Stimulated activated CD4-positive, alpha-beta T cell treated with anti-CD3 and anti-CD28 coated beads, Interleukin-15, amount 100 ng/mL, for 24 hours (primary cell): ENCODE measurements around the gene TMEM271.
A peak's percentile ranks its signal among the peaks of the same experiment; 100 is the strongest.
"Not testable (repeated sequence)": the region's sequence is repeated elsewhere in the genome, so short reads cannot be mapped to it uniquely, and the experiment has no call there.

ENCODE experiments used
- DNase-seq: peaks from one replicate; pipeline ENCODE4 v3.0.0-alpha.2; 2020

The TMEM271 gene

DNA sequence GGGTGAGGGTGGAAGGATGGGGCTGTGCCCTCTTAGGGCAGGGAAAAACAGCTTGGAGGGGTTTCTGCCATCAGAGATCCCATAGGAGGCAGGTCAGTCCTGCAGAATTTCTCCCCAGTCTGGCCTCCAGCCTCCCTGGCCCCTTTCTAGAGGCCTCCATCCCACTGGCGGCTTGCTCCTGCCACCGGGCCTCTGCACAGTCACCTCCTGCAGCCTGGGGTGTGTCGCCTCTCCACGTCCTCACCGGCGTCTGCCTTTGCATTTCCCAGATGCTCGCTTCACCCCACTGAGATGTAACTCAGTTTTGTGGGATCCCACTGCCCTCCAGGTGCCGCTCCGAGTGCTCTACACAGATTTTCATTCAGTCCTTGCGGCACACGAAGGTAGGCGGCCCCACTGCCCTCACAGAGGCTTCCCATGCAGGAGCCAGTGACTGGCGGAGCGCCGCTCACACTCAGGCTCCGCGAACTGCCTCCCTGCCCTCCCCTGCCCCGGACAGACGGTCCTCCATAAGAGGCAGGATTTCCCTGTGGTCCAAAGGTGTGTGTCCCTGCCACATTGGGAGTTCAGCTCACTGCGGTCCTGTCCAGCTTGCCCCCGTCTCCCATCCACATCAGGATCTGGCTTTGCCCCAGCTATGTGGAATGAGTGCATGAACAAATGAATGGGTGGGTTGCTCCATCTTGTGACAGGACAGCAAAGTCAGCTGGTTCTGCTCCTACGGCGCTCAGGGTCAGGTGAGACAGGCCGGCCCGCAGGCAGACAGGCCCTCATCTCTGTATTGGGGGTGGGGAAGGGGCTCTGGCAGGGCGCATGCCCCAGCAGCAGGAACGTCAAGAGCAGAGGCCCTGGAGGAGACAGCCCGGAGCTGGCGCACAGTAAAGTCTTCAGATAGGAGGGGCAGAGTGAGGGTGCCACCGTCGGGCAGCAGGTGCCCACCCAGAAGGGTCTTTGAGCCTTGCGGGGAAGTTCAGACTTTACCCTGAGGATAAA is 2.7 kb upstream of the TMEM271 start:
- no peak for DNase-seq

DNA sequence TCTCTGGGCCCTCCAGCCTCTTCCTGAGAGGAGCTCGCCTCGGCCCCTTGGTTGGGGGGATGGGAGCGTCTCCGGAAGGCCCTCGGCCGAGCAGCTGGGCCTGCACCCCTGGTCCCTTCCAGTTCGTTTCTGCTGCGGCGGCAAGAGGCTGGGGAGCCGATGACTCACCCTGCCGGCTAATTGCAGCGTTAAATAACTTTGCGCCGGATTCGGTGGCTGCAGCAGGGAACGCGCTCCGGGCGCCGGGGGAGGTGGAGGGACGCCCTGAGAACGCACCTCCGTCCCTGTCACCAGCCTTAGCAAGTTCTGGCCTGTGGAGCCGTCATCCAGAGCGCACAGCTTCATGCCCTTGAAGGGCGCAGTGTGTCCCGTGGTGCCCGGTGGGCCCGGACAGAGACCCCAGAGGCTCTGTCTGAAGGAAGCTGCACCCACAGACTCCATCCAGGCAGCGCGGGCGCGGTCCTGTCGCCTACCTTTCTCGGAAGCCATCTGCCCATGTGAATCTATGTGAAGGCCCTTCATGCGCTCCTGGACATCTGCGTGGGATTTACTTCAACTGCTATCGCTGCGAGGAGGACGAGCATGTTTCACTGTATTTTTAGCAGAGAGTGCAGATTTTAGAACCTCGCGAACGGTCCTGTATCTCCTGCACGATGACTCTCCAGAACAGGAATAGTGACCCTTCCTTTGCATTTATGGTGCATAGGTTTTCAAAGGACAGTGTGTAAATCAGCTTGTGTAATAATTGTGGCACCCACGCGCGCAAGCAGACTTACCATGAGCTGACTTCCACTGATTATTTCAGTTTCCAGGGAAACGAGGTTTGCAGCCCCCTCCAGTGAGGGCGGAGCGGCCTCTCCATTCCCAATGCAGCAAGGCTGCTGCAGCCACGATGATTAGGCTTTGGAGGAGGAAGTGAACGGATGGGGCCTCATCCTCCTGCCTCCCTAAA is 1.7 kb upstream of the TMEM271 start:
- DNase-seq: peak; percentile 58

DNA sequence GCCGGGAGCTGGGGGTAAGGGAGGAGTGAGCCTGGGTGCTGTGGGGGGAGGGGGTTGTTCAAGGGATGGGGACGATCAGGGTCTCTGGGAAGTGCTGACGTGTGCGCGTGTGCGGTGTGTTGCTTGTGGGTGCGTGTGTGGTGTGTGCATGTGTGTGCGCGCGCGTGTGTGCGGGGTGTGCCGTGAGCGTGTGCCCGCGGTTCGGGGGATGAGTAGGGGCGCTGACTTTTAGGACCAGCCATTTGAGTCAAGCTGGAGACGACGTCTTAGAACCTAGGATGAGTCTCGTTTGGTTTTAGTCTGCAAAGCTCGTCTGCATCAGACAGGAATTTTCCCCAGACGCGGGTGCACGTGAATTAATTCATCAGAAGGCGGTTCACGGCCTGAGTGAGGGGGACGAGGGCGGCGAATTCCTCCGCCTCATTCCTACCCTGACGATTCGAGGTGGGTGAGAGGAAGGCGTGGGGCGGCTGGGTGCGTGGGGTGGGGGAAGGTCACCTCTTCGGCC is 950 bp upstream of the TMEM271 start:
- peak; percentile 11 for DNase-seq

DNA sequence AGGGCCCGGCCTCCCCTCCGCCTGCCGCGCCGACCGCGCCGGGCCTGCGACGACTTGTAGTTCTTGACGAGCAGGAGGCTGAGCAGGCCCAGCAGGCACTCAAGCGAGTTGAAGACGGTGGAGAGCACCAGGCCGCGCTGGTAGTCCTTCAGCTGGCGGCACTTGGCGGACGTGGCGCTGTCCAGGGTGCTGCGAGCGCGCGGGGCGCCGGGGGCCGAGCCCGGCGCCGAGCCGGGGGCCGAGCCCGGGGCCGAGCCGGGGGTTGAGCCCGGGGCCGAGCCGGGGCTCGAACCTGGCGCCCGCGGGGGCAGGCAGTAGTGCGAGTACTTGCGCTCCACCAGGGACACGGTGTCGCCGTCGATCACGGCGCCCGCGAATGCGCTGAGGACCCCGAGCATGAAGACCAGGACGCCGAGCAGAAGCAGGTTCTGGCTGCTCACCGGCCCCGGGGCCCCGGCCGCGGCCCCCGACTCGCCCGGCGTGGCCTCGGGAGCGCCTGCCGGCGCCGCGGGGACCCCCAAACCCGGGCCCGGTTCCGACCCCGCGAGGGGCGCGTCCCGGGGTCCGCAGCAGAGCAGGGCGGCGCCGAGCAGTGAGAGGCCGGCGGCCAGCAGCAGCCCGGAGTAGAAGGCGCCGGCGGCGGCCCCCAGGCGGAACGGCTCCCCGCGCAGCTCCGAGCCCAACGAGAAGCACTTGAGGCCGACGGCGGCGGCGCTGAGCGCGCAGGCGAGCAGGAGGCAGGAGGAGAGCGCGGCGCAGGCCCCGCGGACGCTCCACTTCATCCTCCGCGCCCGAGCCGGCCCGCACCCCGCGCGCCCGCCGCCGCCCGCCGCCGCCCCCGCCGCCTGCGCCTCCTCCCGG is 584 bp downstream of the TMEM271 start:
- DNase-seq: peak; percentile 43

- no peak for DNase-seq
These were observed 1.5 kb downstream of the TMEM271 start for GRCh38 chr4:574346-575161.

GRCh38 chr4:573122-573892 is 2.8 kb downstream of the TMEM271 start:
- DNase-seq: no peak

GRCh38 chr4:572594-572993 is 3.5 kb downstream of the TMEM271 start:
- DNase-seq: no peak

GRCh38 chr4:571838-572572 is 4.1 kb downstream of the TMEM271 start:
- no peak for DNase-seq

DNA sequence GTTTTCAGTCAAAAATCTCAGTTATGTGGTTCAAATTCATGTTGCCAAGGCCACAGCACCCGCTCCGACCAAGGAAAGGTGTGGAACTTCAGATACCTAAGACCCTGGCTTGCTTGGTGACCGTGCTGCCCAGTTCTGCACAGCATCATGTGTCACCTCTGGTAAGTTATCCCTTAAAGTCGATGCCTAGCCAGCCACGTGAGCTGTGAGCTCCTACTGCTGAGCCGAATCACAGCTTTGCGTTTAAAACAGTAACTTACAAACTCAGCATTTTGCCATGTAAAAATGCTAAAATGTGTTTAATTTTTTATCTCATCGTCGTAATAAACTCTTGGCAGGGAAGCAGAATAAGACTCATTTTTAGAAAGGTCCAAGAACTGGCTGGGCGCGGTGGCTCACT is 5.3 kb downstream of the TMEM271 start:
- DNase-seq: no peak

GRCh38 chr4:569958-570667 is 6.0 kb downstream of the TMEM271 start:
- no peak for DNase-seq

DNA sequence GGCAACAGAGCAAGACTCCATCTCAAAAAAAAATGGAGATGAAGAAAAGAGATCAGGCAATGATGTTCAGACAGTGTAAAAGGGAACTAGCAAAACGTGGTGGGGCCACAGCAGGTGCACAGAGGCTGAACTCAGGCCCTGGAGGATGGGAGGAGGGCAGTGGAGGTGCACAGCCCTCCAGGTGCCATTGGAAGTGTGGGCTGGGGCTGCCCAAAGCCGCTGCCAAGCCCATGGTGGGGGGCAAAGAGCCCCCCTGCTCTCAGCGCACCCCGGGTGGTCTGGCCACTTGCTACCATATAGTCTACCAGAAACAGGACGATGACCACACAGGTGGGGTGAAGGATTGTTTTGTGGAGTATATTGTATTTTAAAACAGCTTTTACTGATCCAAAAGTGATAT is 7.1 kb downstream of the TMEM271 start:
- DNase-seq: no peak

GRCh38 chr4:568351-568652 is 7.8 kb downstream of the TMEM271 start:
- no peak for DNase-seq

- DNase-seq: no peak
These were observed 8.4 kb downstream of the TMEM271 start for GRCh38 chr4:567457-568350.

- DNase-seq: no peak
These were observed 9.4 kb downstream of the TMEM271 start for GRCh38 chr4:566508-567295.

DNA sequence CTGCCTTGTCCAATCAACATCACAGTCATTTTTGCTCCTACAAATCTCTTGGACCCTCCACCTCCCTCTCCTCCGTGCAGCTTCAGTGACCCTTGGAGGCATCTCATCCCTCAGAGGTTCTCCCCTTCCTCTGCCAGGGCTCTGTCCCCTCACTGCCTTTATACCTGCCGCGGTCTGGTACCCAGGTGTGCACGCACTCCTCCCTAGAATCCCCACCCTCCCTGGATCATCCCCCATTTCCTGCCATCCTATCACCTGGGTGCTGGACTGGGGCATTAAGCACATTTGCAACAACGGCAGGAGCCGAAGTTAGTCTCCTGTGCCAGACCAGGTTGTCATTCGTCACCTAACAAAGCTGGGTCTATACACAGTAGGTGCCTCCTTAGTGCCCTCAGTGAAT is 10.1 kb downstream of the TMEM271 start:
- no peak for DNase-seq

- not testable (repeated sequence) for DNase-seq
These were observed 10.5 kb downstream of the TMEM271 start for GRCh38 chr4:565614-566013.

GRCh38 chr4:562458-562857 is 13.6 kb downstream of the TMEM271 start:
- not testable (repeated sequence) for DNase-seq
